ENCODE data around the gene ERBIN.

- TF ChIP-seq POLR2AphosphoS5 (IDR thresholded peaks at IDR 0.05; ENCODE audit: low read depth, low read length) (no peak), POLR2A (IDR thresholded peaks at IDR 0.05; ENCODE audit: low read depth, low read length) (no peak)
Measured at GRCh38 chr5:66015196-66015960, 89.0 kb downstream of the ERBIN start.
